ENCODE data around the gene ANXA5. TPM values are rescaled to one million over a fixed set of nuclear protein-coding genes. Genes with fewer than 3 reads are reported as not detected.

Gene ANXA5
- total and polyA plus RNA-seq, 9 of the 15 experiments (the other 6 are each of a cell fraction or from before 2014, with no cell fraction given), result 49.9 to 131 (median 84.5) TPM

DNA sequence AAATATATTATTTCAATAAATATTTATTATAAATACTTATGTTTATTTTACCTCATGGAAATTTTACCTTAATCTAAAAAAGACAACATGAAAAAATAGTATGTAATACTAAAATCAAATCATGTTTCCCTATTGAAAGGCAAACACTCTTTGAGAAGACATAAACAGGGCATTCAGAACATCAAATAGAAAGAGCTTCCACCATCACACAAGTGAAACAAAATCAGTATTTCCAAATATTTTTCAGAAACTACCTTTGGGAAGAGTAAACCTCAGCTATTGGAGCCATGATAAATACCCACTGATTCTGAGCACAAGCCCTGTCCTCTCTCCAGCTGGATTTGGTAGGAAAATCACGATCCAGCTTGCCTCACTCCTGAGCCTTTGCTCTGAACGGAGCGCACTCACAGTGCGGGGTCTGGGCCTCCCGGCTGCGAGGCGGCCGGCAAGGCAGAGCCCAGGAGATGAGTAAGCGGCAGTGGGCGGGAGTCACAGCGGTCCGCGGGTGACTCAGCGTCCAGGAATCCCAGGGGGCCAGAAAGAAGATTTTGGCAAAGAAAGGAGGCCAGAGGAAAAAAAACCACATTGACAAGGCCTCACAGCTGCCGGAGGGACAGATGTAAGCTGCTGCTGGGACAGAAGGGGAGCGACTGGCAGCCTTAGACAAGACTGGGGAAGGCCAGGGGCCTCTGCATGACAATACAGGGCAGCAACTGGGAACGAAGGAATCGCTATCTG, 14.7 kb upstream of the ANXA5 start (continued):
- TF ChIP-seq, protein P1, sequence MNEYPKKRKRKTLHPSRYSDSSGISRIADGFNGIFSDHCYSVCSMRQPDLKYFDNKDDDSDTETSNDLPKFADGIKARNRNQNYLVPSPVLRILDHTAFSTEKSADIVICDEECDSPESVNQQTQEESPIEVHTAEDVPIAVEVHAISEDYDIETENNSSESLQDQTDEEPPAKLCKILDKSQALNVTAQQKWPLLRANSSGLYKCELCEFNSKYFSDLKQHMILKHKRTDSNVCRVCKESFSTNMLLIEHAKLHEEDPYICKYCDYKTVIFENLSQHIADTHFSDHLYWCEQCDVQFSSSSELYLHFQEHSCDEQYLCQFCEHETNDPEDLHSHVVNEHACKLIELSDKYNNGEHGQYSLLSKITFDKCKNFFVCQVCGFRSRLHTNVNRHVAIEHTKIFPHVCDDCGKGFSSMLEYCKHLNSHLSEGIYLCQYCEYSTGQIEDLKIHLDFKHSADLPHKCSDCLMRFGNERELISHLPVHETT (CRISPR knock-in tag; conservative IDR thresholded peaks at IDR 0.05 in 1 of 2, IDR thresholded peaks at IDR 0.05 in 1 of 2), result no peak
- TF ChIP-seq, protein P2, sequence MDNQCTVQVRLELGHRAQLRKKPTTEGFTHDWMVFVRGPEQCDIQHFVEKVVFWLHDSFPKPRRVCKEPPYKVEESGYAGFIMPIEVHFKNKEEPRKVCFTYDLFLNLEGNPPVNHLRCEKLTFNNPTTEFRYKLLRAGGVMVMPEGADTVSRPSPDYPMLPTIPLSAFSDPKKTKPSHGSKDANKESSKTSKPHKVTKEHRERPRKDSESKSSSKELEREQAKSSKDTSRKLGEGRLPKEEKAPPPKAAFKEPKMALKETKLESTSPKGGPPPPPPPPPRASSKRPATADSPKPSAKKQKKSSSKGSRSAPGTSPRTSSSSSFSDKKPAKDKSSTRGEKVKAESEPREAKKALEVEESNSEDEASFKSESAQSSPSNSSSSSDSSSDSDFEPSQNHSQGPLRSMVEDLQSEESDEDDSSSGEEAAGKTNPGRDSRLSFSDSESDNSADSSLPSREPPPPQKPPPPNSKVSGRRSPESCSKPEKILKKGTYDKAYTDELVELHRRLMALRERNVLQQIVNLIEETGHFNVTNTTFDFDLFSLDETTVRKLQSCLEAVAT (IDR thresholded peaks at IDR 0.05), result peak in 1 of 2 experiments; percentile 59; a peak in 1 of 4 replicates
- TF ChIP-seq, protein P3, sequence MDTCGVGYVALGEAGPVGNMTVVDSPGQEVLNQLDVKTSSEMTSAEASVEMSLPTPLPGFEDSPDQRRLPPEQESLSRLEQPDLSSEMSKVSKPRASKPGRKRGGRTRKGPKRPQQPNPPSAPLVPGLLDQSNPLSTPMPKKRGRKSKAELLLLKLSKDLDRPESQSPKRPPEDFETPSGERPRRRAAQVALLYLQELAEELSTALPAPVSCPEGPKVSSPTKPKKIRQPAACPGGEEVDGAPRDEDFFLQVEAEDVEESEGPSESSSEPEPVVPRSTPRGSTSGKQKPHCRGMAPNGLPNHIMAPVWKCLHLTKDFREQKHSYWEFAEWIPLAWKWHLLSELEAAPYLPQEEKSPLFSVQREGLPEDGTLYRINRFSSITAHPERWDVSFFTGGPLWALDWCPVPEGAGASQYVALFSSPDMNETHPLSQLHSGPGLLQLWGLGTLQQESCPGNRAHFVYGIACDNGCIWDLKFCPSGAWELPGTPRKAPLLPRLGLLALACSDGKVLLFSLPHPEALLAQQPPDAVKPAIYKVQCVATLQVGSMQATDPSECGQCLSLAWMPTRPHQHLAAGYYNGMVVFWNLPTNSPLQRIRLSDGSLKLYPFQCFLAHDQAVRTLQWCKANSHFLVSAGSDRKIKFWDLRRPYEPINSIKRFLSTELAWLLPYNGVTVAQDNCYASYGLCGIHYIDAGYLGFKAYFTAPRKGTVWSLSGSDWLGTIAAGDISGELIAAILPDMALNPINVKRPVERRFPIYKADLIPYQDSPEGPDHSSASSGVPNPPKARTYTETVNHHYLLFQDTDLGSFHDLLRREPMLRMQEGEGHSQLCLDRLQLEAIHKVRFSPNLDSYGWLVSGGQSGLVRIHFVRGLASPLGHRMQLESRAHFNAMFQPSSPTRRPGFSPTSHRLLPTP (IDR thresholded peaks at IDR 0.05; ENCODE audit: borderline replicate concordance, extremely low read depth, insufficient read length), result no peak
- TF ChIP-seq MAFK (IDR thresholded peaks at IDR 0.05; ENCODE audit: low read length), result peak; percentile 43; the same call in 1 of the 2 replicates
- TF ChIP-seq, protein P4, sequence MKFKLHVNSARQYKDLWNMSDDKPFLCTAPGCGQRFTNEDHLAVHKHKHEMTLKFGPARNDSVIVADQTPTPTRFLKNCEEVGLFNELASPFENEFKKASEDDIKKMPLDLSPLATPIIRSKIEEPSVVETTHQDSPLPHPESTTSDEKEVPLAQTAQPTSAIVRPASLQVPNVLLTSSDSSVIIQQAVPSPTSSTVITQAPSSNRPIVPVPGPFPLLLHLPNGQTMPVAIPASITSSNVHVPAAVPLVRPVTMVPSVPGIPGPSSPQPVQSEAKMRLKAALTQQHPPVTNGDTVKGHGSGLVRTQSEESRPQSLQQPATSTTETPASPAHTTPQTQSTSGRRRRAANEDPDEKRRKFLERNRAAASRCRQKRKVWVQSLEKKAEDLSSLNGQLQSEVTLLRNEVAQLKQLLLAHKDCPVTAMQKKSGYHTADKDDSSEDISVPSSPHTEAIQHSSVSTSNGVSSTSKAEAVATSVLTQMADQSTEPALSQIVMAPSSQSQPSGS (CRISPR knock-in tag; IDR thresholded peaks at IDR 0.05), result no peak
- TF ChIP-seq, protein P5, sequence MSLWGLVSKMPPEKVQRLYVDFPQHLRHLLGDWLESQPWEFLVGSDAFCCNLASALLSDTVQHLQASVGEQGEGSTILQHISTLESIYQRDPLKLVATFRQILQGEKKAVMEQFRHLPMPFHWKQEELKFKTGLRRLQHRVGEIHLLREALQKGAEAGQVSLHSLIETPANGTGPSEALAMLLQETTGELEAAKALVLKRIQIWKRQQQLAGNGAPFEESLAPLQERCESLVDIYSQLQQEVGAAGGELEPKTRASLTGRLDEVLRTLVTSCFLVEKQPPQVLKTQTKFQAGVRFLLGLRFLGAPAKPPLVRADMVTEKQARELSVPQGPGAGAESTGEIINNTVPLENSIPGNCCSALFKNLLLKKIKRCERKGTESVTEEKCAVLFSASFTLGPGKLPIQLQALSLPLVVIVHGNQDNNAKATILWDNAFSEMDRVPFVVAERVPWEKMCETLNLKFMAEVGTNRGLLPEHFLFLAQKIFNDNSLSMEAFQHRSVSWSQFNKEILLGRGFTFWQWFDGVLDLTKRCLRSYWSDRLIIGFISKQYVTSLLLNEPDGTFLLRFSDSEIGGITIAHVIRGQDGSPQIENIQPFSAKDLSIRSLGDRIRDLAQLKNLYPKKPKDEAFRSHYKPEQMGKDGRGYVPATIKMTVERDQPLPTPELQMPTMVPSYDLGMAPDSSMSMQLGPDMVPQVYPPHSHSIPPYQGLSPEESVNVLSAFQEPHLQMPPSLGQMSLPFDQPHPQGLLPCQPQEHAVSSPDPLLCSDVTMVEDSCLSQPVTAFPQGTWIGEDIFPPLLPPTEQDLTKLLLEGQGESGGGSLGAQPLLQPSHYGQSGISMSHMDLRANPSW (CRISPR knock-in tag; IDR thresholded peaks at IDR 0.05), result no peak
- no peak for TF ChIP-seq PPARD (CRISPR knock-in tag; IDR thresholded peaks at IDR 0.05)
- TF ChIP-seq CBFA2T3 (IDR thresholded peaks at IDR 0.05), result peak; percentile 60
- TF ChIP-seq, protein P6, sequence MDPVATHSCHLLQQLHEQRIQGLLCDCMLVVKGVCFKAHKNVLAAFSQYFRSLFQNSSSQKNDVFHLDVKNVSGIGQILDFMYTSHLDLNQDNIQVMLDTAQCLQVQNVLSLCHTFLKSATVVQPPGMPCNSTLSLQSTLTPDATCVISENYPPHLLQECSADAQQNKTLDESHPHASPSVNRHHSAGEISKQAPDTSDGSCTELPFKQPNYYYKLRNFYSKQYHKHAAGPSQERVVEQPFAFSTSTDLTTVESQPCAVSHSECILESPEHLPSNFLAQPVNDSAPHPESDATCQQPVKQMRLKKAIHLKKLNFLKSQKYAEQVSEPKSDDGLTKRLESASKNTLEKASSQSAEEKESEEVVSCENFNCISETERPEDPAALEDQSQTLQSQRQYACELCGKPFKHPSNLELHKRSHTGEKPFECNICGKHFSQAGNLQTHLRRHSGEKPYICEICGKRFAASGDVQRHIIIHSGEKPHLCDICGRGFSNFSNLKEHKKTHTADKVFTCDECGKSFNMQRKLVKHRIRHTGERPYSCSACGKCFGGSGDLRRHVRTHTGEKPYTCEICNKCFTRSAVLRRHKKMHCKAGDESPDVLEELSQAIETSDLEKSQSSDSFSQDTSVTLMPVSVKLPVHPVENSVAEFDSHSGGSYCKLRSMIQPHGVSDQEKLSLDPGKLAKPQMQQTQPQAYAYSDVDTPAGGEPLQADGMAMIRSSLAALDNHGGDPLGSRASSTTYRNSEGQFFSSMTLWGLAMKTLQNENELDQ (CRISPR knock-in tag; IDR thresholded peaks at IDR 0.05; ENCODE audit: borderline replicate concordance), result no peak
- TF ChIP-seq PTBP1 (IDR thresholded peaks at IDR 0.05; ENCODE audit: low read depth, low read length), result no peak
- TF ChIP-seq POLR2A (conservative IDR thresholded peaks at IDR 0.05), result no peak
- no peak for TF ChIP-seq ZNF311 (CRISPR knock-in tag; IDR thresholded peaks at IDR 0.05)
- TF ChIP-seq RBBP5 (IDR thresholded peaks at IDR 0.05; ENCODE audit: borderline replicate concordance, insufficient read depth, low read length, poor library complexity, severe bottlenecking), result no peak
- TF ChIP-seq ZBED1 (IDR thresholded peaks at IDR 0.05), result no peak
